Measurements from ENCODE around the gene HSP90B1. TPM values are rescaled to one million over a fixed set of nuclear protein-coding genes. Genes with fewer than 3 reads are reported as not detected.

The HSP90B1 gene
- total RNA-seq, 1 experiment from 2014 or later: 864 TPM

GRCh38 chr12:103965590-103966504, 35.6 kb downstream of the HSP90B1 start, which contains the start of gene TDG (continued):
- TF ChIP-seq ZNF317 (CRISPR knock-in tag; IDR thresholded peaks at IDR 0.05; ENCODE audit: borderline replicate concordance, low read depth) (no peak), RORB (CRISPR knock-in tag; IDR thresholded peaks at IDR 0.05) (no peak), ZBTB21 (CRISPR knock-in tag; IDR thresholded peaks at IDR 0.05; ENCODE audit: borderline replicate concordance) (peak; percentile 73; the same call in 1 of the 2 replicates), ESRRA (CRISPR knock-in tag; IDR thresholded peaks at IDR 0.05; ENCODE audit: borderline replicate concordance) (no peak), E2F1 (CRISPR knock-in tag; IDR thresholded peaks at IDR 0.05) (no peak), NR1H2 (CRISPR knock-in tag; IDR thresholded peaks at IDR 0.05) (no peak), ZMAT4 (CRISPR knock-in tag; IDR thresholded peaks at IDR 0.05) (no peak), ZBTB43 (CRISPR knock-in tag; IDR thresholded peaks at IDR 0.05) (0 out of 2 replicates have a peak, but pooled peaks have one; percentile 61), FOXP4 (CRISPR knock-in tag; IDR thresholded peaks at IDR 0.05) (peak; percentile 81; the same call in 1 of the 2 replicates), ATF1 (CRISPR knock-in tag; IDR thresholded peaks at IDR 0.05) (no peak), TEAD1 (CRISPR knock-in tag; IDR thresholded peaks at IDR 0.05) (peak; percentile 3), HMGXB4 (CRISPR knock-in tag; IDR thresholded peaks at IDR 0.05) (peak; percentile 84; the same call in 1 of the 2 replicates), AR (CRISPR knock-in tag; IDR thresholded peaks at IDR 0.05) (no peak), ZNF425 (CRISPR knock-in tag; conservative IDR thresholded peaks at IDR 0.05) (no peak), NR3C1 (CRISPR knock-in tag; conservative IDR thresholded peaks at IDR 0.05; ENCODE audit: low read depth) (no peak), E2F4 (CRISPR knock-in tag; IDR thresholded peaks at IDR 0.05; ENCODE audit: borderline replicate concordance, low read depth) (no peak), JUN (CRISPR knock-in tag; IDR thresholded peaks at IDR 0.05) (peak; percentile 60; the same call in 1 of the 2 replicates), SP1 (CRISPR knock-in tag; conservative IDR thresholded peaks at IDR 0.05) (peak; percentile 76), USF2 (CRISPR knock-in tag; IDR thresholded peaks at IDR 0.05) (peak; percentile 99), MYBL2 (CRISPR knock-in tag; IDR thresholded peaks at IDR 0.05) (peak; percentile 76; the same call in 1 of the 2 replicates), RELA (CRISPR knock-in tag; IDR thresholded peaks at IDR 0.05; ENCODE audit: borderline replicate concordance) (no peak), ELF4 (CRISPR knock-in tag; IDR thresholded peaks at IDR 0.05; ENCODE audit: low read depth) (no peak), ETV6 (CRISPR knock-in tag; IDR thresholded peaks at IDR 0.05) (peak; percentile 59; the same call in 1 of the 2 replicates)
